WTC11 (cell line): ENCODE measurements around the gene SOSTDC1. TPM values are rescaled to one million over a fixed set of nuclear protein-coding genes. Genes with fewer than 3 reads are reported as not detected.

ENCODE experiments used
- ATAC-seq: fragments of 200-7000 bp; cut with Tn5 transposase; 2 replicates; pipeline ENCODE4 v1.10.0; 2021; ENCODE audit warnings: mild to moderate bottlenecking, moderate library complexity
- CTCF ChIA-PET: fragments of 300-600 bp; sonication (Branson Sonifier 250); formaldehyde crosslinking; loops from one replicate; lab custom pipeline; 2021; ENCODE audit warnings: antibody characterized with exemption; lab: Charles Lee
- POLR2A ChIA-PET: fragments of 350-600 bp; sonication (Branson Sonifier 250); formaldehyde crosslinking; loops from one replicate; lab custom pipeline; 2021; ENCODE audit warnings: antibody characterized with exemption; lab: Charles Lee
- DNase-seq: peaks from one replicate; pipeline ENCODE4 v3.0.0; 2021; ENCODE audit warnings: low spot score
- H3K27ac Mint-ChIP-seq: 2 replicates; pipeline ENCODE4 v1.8.0; 2021; ENCODE audit warnings: mixed read lengths
- H3K27me3 Mint-ChIP-seq: 2 replicates; pipeline ENCODE4 v1.8.0; 2021; ENCODE audit warnings: low read depth, mild to moderate bottlenecking, moderate library complexity, mixed read lengths
- H3K36me3 Mint-ChIP-seq: 2 replicates; pipeline ENCODE4 v1.8.0; 2021; ENCODE audit warnings: mixed read lengths
- H3K4me1 Mint-ChIP-seq: 2 replicates; pipeline ENCODE4 v1.8.0; 2022; ENCODE audit warnings: mixed read lengths
- H3K4me3 Mint-ChIP-seq: 2 replicates; pipeline ENCODE4 v1.8.0; 2021; ENCODE audit warnings: mild to moderate bottlenecking, moderate library complexity, mixed read lengths
- H3K9me3 Mint-ChIP-seq: 2 replicates; pipeline ENCODE4 v1.8.0; 2021; ENCODE audit warnings: mixed read lengths
- ESRRA ChIP-seq: sonication (generic); formaldehyde crosslinking; IDR thresholded peaks from 2 replicates; pipeline ENCODE4 v1.8.1; 2022; ENCODE audit warnings: mild to moderate bottlenecking, missing genetic modification reagents, borderline replicate concordance
- ETV6 ChIP-seq: sonication (generic); formaldehyde crosslinking; IDR thresholded peaks from 2 replicates; pipeline ENCODE4 v1.8.1; 2022; ENCODE audit warnings: mild to moderate bottlenecking, missing genetic modification reagents
- FOXK1 ChIP-seq: sonication (generic); formaldehyde crosslinking; IDR thresholded peaks from 2 replicates; pipeline ENCODE4 v1.8.0; 2022; ENCODE audit warnings: mild to moderate bottlenecking, moderate library complexity, missing genetic modification reagents
- GRHL2 ChIP-seq: fragments of 250-450 bp; sonication (Bioruptor Pico); IDR thresholded peaks from 2 replicates; pipeline ENCODE4 v1.8.0; 2022; ENCODE audit warnings: mild to moderate bottlenecking, moderate library complexity; ENCODE audit not compliant: insufficient replicate concordance, severe bottlenecking
- JAZF1 ChIP-seq: fragments of 250-450 bp; sonication (Bioruptor Pico); IDR thresholded peaks from 2 replicates; pipeline ENCODE4 v1.9.0; 2021; ENCODE audit warnings: moderate library complexity, mild to moderate bottlenecking, inconsistent platforms
- MYBL2 ChIP-seq: sonication (generic); formaldehyde crosslinking; IDR thresholded peaks from 2 replicates; pipeline ENCODE4 v1.8.1; 2023; ENCODE audit warnings: mild to moderate bottlenecking, moderate library complexity, missing genetic modification reagents
- NFYB ChIP-seq: sonication (generic); formaldehyde crosslinking; conservative IDR thresholded peaks from 2 replicates; pipeline ENCODE4 v1.8.0; 2022; ENCODE audit warnings: low read depth, missing genetic modification reagents
- NR3C1 ChIP-seq: sonication (generic); formaldehyde crosslinking; conservative IDR thresholded peaks from 2 replicates; pipeline ENCODE4 v1.8.1; 2023; ENCODE audit warnings: low read depth, mild to moderate bottlenecking, missing genetic modification reagents
- PRRX2 ChIP-seq: fragments of 250-450 bp; sonication (Bioruptor Pico); IDR thresholded peaks from 2 replicates; pipeline ENCODE4 v1.8.0; 2021; ENCODE audit warnings: mild to moderate bottlenecking
- RELA ChIP-seq: sonication (generic); formaldehyde crosslinking; IDR thresholded peaks from 2 replicates; pipeline ENCODE4 v1.8.1; 2022; ENCODE audit warnings: missing genetic modification reagents, mild to moderate bottlenecking, borderline replicate concordance
- ZNF396 ChIP-seq: fragments of 250-450 bp; sonication (Bioruptor Pico); IDR thresholded peaks from 2 replicates; pipeline ENCODE4 v1.8.0; 2021; ENCODE audit warnings: mild to moderate bottlenecking, moderate library complexity, borderline replicate concordance
- total RNA-seq: library from RNA; stranded (reverse); gene quantifications from 3 replicates; pipeline ENCODE4 v1.2.3, GENCODE V29; 2021
- TF ChIP-seq, protein P1 (sequence below): sonication (generic); formaldehyde crosslinking; IDR thresholded peaks from 2 replicates; pipeline ENCODE4 v1.8.1; 2022; ENCODE audit warnings: low read depth, mild to moderate bottlenecking, moderate library complexity, missing genetic modification reagents, borderline replicate concordance
- TF ChIP-seq, protein P2 (sequence below): sonication (generic); formaldehyde crosslinking; IDR thresholded peaks from 2 replicates; pipeline ENCODE4 v1.8.0; 2022; ENCODE audit warnings: mild to moderate bottlenecking, missing genetic modification reagents
- TF ChIP-seq, protein P3 (sequence below): sonication (generic); formaldehyde crosslinking; conservative IDR thresholded peaks from 2 replicates; pipeline ENCODE4 v1.8.1; 2022; ENCODE audit warnings: mild to moderate bottlenecking, missing genetic modification reagents
- TF ChIP-seq, protein P4 (sequence below): sonication (generic); formaldehyde crosslinking; IDR thresholded peaks from 2 replicates; pipeline ENCODE4 v1.8.1; 2023; ENCODE audit warnings: mild to moderate bottlenecking, missing genetic modification reagents, borderline replicate concordance
- TF ChIP-seq, protein P5 (sequence below): fragments of 250-450 bp; sonication (Bioruptor Pico); IDR thresholded peaks from 2 replicates; pipeline ENCODE4 v1.9.0; 2021; ENCODE audit warnings: mild to moderate bottlenecking, borderline replicate concordance
- TF ChIP-seq, protein P6 (sequence below): sonication (generic); formaldehyde crosslinking; IDR thresholded peaks from 2 replicates; pipeline ENCODE4 v1.8.1; 2022; ENCODE audit warnings: missing genetic modification reagents, borderline replicate concordance
- TF ChIP-seq, protein P7 (sequence below): sonication (generic); formaldehyde crosslinking; IDR thresholded peaks from 2 replicates; pipeline ENCODE4 v1.8.1; 2023; ENCODE audit warnings: mild to moderate bottlenecking, missing genetic modification reagents, moderate library complexity

The SOSTDC1 gene
- total RNA-seq, 1 experiment from 2014 or later, result 0.15 TPM

DNA sequence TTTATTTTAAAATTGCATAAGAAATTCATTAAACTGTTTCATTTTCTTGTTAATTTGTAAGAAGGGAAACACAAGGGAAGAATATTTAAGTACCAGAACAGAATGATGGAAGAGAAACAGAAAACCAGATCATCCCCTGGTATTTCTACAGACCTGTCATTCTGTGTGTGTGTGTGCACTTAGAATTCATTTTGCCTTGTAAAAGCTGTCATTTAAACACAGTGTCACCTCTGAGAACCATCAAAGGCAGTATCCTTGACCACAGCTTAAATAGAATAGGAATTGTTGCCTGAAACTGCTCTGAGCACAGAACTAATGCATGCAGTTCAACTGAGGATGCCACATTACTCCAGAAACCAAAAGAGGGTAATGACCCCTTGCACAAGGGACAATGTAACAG lies 37.4 kb downstream of the SOSTDC1 start:
- Mint-ChIP-seq H3K4me1 (no peaks in the 10 kb centered on the region), H3K9me3 (no peaks in the 10 kb centered on the region), H3K36me3 (no peaks in the 10 kb centered on the region), H3K27ac (no peak overlapping the region), H3K4me3 (no peak overlapping the region), H3K27me3 (no peaks in the 10 kb centered on the region; the same call in 1 of the 2 replicates)
- ATAC-seq (no peak), DNase-seq (no peak)
- CTCF ChIA-PET, result no interaction called here
- POLR2A ChIA-PET, result no interaction called here
- TF ChIP-seq, protein P1, sequence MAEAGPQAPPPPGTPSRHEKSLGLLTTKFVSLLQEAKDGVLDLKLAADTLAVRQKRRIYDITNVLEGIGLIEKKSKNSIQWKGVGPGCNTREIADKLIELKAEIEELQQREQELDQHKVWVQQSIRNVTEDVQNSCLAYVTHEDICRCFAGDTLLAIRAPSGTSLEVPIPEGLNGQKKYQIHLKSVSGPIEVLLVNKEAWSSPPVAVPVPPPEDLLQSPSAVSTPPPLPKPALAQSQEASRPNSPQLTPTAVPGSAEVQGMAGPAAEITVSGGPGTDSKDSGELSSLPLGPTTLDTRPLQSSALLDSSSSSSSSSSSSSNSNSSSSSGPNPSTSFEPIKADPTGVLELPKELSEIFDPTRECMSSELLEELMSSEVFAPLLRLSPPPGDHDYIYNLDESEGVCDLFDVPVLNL (CRISPR knock-in tag), result no peak
- TF ChIP-seq, protein P2, sequence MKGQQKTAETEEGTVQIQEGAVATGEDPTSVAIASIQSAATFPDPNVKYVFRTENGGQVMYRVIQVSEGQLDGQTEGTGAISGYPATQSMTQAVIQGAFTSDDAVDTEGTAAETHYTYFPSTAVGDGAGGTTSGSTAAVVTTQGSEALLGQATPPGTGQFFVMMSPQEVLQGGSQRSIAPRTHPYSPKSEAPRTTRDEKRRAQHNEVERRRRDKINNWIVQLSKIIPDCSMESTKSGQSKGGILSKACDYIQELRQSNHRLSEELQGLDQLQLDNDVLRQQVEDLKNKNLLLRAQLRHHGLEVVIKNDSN, result no peak
- TF ChIP-seq ESRRA (CRISPR knock-in tag) (no peak), NFYB (CRISPR knock-in tag) (no peak), ZNF396 (no peak)
- TF ChIP-seq, protein P3, sequence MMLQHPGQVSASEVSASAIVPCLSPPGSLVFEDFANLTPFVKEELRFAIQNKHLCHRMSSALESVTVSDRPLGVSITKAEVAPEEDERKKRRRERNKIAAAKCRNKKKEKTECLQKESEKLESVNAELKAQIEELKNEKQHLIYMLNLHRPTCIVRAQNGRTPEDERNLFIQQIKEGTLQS (CRISPR knock-in tag), result no peak
- TF ChIP-seq, protein P4, sequence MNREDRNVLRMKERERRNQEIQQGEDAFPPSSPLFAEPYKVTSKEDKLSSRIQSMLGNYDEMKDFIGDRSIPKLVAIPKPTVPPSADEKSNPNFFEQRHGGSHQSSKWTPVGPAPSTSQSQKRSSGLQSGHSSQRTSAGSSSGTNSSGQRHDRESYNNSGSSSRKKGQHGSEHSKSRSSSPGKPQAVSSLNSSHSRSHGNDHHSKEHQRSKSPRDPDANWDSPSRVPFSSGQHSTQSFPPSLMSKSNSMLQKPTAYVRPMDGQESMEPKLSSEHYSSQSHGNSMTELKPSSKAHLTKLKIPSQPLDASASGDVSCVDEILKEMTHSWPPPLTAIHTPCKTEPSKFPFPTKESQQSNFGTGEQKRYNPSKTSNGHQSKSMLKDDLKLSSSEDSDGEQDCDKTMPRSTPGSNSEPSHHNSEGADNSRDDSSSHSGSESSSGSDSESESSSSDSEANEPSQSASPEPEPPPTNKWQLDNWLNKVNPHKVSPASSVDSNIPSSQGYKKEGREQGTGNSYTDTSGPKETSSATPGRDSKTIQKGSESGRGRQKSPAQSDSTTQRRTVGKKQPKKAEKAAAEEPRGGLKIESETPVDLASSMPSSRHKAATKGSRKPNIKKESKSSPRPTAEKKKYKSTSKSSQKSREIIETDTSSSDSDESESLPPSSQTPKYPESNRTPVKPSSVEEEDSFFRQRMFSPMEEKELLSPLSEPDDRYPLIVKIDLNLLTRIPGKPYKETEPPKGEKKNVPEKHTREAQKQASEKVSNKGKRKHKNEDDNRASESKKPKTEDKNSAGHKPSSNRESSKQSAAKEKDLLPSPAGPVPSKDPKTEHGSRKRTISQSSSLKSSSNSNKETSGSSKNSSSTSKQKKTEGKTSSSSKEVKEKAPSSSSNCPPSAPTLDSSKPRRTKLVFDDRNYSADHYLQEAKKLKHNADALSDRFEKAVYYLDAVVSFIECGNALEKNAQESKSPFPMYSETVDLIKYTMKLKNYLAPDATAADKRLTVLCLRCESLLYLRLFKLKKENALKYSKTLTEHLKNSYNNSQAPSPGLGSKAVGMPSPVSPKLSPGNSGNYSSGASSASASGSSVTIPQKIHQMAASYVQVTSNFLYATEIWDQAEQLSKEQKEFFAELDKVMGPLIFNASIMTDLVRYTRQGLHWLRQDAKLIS (CRISPR knock-in tag), result no peak

DNA sequence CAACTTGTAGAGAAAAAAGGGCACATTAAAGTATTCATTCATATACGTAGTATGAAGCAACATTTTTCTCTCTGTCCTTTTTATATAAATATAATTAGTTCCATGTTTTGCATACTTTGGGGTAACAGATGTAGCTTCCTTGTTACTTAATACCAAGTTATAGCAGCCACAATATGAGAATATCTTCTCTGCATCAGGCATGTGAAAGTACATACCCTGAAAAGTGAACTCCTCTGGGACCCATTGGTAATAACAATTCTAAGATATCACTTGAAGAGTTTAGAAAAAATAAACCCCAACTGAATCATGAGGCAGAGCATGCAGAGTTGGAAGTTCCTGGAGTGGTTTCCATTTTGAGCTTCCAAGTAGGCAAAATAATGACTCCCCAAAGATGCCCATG lies 41.8 kb downstream of the SOSTDC1 start:
- Mint-ChIP-seq H3K27ac (no peak overlapping the region), H3K36me3 (no peaks in the 10 kb centered on the region), H3K4me1 (peaks cover 16% of the 10 kb centered on the region), H3K27me3 (peaks cover 27% of the 10 kb centered on the region), H3K4me3 (no peak overlapping the region), H3K9me3 (no peaks in the 10 kb centered on the region)
- DNase-seq (no peak), ATAC-seq (no peak)
- ChIA-PET POLR2A (no interaction called here), CTCF (interaction anchor here (1.5 kb wide), 1 partner anchor 141 kb away, joined by 6 read pairs; no protein-coding TSS in a partner anchor)
- TF ChIP-seq NR3C1 (CRISPR knock-in tag) (no peak), MYBL2 (CRISPR knock-in tag) (no peak), FOXK1 (no peak), ETV6 (CRISPR knock-in tag) (no peak), GRHL2 (CRISPR knock-in tag) (no peak), RELA (CRISPR knock-in tag) (no peak), JAZF1 (CRISPR knock-in tag) (no peak), PRRX2 (CRISPR knock-in tag) (no peak)
- TF ChIP-seq, protein P5, sequence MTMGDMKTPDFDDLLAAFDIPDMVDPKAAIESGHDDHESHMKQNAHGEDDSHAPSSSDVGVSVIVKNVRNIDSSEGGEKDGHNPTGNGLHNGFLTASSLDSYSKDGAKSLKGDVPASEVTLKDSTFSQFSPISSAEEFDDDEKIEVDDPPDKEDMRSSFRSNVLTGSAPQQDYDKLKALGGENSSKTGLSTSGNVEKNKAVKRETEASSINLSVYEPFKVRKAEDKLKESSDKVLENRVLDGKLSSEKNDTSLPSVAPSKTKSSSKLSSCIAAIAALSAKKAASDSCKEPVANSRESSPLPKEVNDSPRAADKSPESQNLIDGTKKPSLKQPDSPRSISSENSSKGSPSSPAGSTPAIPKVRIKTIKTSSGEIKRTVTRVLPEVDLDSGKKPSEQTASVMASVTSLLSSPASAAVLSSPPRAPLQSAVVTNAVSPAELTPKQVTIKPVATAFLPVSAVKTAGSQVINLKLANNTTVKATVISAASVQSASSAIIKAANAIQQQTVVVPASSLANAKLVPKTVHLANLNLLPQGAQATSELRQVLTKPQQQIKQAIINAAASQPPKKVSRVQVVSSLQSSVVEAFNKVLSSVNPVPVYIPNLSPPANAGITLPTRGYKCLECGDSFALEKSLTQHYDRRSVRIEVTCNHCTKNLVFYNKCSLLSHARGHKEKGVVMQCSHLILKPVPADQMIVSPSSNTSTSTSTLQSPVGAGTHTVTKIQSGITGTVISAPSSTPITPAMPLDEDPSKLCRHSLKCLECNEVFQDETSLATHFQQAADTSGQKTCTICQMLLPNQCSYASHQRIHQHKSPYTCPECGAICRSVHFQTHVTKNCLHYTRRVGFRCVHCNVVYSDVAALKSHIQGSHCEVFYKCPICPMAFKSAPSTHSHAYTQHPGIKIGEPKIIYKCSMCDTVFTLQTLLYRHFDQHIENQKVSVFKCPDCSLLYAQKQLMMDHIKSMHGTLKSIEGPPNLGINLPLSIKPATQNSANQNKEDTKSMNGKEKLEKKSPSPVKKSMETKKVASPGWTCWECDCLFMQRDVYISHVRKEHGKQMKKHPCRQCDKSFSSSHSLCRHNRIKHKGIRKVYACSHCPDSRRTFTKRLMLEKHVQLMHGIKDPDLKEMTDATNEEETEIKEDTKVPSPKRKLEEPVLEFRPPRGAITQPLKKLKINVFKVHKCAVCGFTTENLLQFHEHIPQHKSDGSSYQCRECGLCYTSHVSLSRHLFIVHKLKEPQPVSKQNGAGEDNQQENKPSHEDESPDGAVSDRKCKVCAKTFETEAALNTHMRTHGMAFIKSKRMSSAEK (CRISPR knock-in tag), result no peak
- TF ChIP-seq, protein P6, sequence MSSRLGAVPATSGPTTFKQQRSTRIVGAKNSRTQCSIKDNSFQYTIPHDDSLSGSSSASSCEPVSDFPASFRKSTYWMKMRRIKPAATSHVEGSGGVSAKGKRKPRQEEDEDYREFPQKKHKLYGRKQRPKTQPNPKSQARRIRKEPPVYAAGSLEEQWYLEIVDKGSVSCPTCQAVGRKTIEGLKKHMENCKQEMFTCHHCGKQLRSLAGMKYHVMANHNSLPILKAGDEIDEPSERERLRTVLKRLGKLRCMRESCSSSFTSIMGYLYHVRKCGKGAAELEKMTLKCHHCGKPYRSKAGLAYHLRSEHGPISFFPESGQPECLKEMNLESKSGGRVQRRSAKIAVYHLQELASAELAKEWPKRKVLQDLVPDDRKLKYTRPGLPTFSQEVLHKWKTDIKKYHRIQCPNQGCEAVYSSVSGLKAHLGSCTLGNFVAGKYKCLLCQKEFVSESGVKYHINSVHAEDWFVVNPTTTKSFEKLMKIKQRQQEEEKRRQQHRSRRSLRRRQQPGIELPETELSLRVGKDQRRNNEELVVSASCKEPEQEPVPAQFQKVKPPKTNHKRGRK (CRISPR knock-in tag), result no peak
- TF ChIP-seq, protein P7, sequence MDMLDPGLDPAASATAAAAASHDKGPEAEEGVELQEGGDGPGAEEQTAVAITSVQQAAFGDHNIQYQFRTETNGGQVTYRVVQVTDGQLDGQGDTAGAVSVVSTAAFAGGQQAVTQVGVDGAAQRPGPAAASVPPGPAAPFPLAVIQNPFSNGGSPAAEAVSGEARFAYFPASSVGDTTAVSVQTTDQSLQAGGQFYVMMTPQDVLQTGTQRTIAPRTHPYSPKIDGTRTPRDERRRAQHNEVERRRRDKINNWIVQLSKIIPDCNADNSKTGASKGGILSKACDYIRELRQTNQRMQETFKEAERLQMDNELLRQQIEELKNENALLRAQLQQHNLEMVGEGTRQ (CRISPR knock-in tag), result no peak
- TF ChIP-seq, protein P3 (CRISPR knock-in tag), result no peak
